SK-N-MC (cell line): Measurements from ENCODE around the gene FGF1.
A peak's percentile ranks its signal among the peaks of the same experiment; 100 is the strongest.

Source experiments
- DNase-seq: peaks from one replicate; pipeline ENCODE4 v3.0.0-alpha.2; 2011; ENCODE audit warnings: low read depth, low spot score
- H3K27ac ChIP-seq: fragments of 200-600 bp; sonication (generic); 2 replicates; pipeline ENCODE4 v1.5.1; 2016; ENCODE audit warnings: mixed run types
- H3K36me3 ChIP-seq: fragments of 200-600 bp; sonication (generic); 2 replicates; pipeline ENCODE4 v1.6.1; 2017; ENCODE audit warnings: antibody characterized with exemption, low read length, mixed read lengths; ENCODE audit not compliant: insufficient read depth
- H3K4me3 ChIP-seq: fragments of 200-600 bp; sonication (generic); 2 replicates; pipeline ENCODE4 v1.5.1; 2016
- H3K9ac ChIP-seq: fragments of 200-600 bp; sonication (generic); 2 replicates; pipeline ENCODE4 v1.8.0; 2017; ENCODE audit warnings: mixed run types, mixed read lengths; ENCODE audit not compliant: insufficient read length
- H3K9me3 ChIP-seq: fragments of 200-600 bp; sonication (generic); 2 replicates; pipeline ENCODE4 v1.6.1; 2017; ENCODE audit warnings: low read depth, mild to moderate bottlenecking, antibody characterized with exemption, low read length, moderate library complexity, mixed read lengths
- EZH2 ChIP-seq: fragments of 200-600 bp; sonication (generic); IDR thresholded peaks from one replicate; pipeline ENCODE4 v1.6.1; 2017; ENCODE audit warnings: antibody characterized with exemption
- FOXP2 ChIP-seq: optimal IDR thresholded peaks from 2 replicates; pipeline ENCODE3; 2011; ENCODE audit warnings: mild to moderate bottlenecking, moderate library complexity; ENCODE audit not compliant: insufficient read depth; ENCODE audit errors: extremely low read length, control extremely low read depth
- POLR2AphosphoS5 ChIP-seq: IDR thresholded peaks from 2 replicates; pipeline ENCODE4 v1.6.1; 2012; ENCODE audit warnings: mild to moderate bottlenecking, low read depth, low read length, borderline replicate concordance

FGF1 gene

GRCh38 chr5:142719836-142720370 is 34.0 kb upstream of the FGF1 start:
- no peak overlapping the region for H3K27ac ChIP-seq

GRCh38 chr5:142717582-142718215 is 31.8 kb upstream of the FGF1 start:
- TF ChIP-seq EZH2 (no peak), FOXP2 (no peak), POLR2AphosphoS5 (no peak)
- no peak overlapping the region for H3K4me3 ChIP-seq
- no peak for DNase-seq
- H3K27ac ChIP-seq = no peak overlapping the region
- H3K9me3 ChIP-seq = no peaks in the 10 kb centered on the region
- H3K9ac ChIP-seq = no peak overlapping the region
- H3K36me3 ChIP-seq = no peaks in the 10 kb centered on the region

More at GRCh38 chr5:142719836-142720370, 34.0 kb upstream of the FGF1 start:
- no peak for DNase-seq
- H3K9me3 ChIP-seq = no peaks in the 10 kb centered on the region
- no peak overlapping the region for H3K9ac ChIP-seq
- no peak for TF ChIP-seq FOXP2
- TF ChIP-seq POLR2AphosphoS5 = no peak
- TF ChIP-seq EZH2 = no peak
- H3K4me3 ChIP-seq = no peak overlapping the region
- H3K36me3 ChIP-seq = no peaks in the 10 kb centered on the region

- no peak for TF ChIP-seq FOXP2
- TF ChIP-seq POLR2AphosphoS5 = no peak
- TF ChIP-seq EZH2 = no peak
- Histone ChIP-seq H3K27ac (no peak overlapping the region), H3K9me3 (no peaks in the 10 kb centered on the region), H3K4me3 (no peak overlapping the region), H3K9ac (no peak overlapping the region), H3K36me3 (no peaks in the 10 kb centered on the region)
- no peak for DNase-seq
These were observed 31.1 kb upstream of the FGF1 start for GRCh38 chr5:142716963-142717362.

- no peak for DNase-seq
- H3K36me3 ChIP-seq = no peaks in the 10 kb centered on the region
- H3K9ac ChIP-seq = no peak overlapping the region
- no peak for TF ChIP-seq POLR2AphosphoS5
- TF ChIP-seq FOXP2 = no peak
- no peak for TF ChIP-seq EZH2
- H3K4me3 ChIP-seq = no peak overlapping the region
- no peaks in the 10 kb centered on the region for H3K9me3 ChIP-seq
- no peak overlapping the region for H3K27ac ChIP-seq
These were observed 29.4 kb upstream of the FGF1 start for GRCh38 chr5:142715291-142715690.

- Histone ChIP-seq H3K4me3 (peak overlapping the region; percentile 91), H3K9me3 (no peaks in the 10 kb centered on the region), H3K27ac (no peak overlapping the region), H3K9ac (peak overlapping the region; percentile 79), H3K36me3 (no peaks in the 10 kb centered on the region)
- peak; percentile 64 for DNase-seq
- TF ChIP-seq POLR2AphosphoS5 = no peak
- TF ChIP-seq FOXP2 = no peak
- no peak for TF ChIP-seq EZH2
These were observed 27.3 kb upstream of the FGF1 start for GRCh38 chr5:142713121-142713706.

GRCh38 chr5:142703153-142703552 is 17.3 kb upstream of the FGF1 start:
- no peak for DNase-seq
- H3K9me3 ChIP-seq = no peaks in the 10 kb centered on the region
- H3K36me3 ChIP-seq = no peaks in the 10 kb centered on the region
- H3K4me3 ChIP-seq = no peak overlapping the region
- no peak overlapping the region for H3K9ac ChIP-seq
- TF ChIP-seq EZH2 = no peak
- TF ChIP-seq FOXP2 = no peak
- TF ChIP-seq POLR2AphosphoS5 = no peak
- H3K27ac ChIP-seq = no peak overlapping the region

- TF ChIP-seq EZH2 (no peak), POLR2AphosphoS5 (no peak), FOXP2 (no peak)
- no peaks in the 10 kb centered on the region for H3K36me3 ChIP-seq
- H3K27ac ChIP-seq = no peak overlapping the region
- H3K9me3 ChIP-seq = no peaks in the 10 kb centered on the region
- no peak overlapping the region for H3K4me3 ChIP-seq
- no peak overlapping the region for H3K9ac ChIP-seq
- no peak for DNase-seq
These were observed 15.9 kb upstream of the FGF1 start for GRCh38 chr5:142701673-142702311.

GRCh38 chr5:142700566-142700965 is 14.7 kb upstream of the FGF1 start:
- TF ChIP-seq FOXP2 (no peak), EZH2 (no peak), POLR2AphosphoS5 (no peak)
- Histone ChIP-seq H3K4me3 (no peak overlapping the region), H3K27ac (no peak overlapping the region), H3K9ac (no peak overlapping the region), H3K9me3 (no peaks in the 10 kb centered on the region), H3K36me3 (no peaks in the 10 kb centered on the region)
- DNase-seq = no peak

GRCh38 chr5:142699184-142699720 is 13.4 kb upstream of the FGF1 start:
- peak; percentile 67 for DNase-seq
- Histone ChIP-seq H3K27ac (no peak overlapping the region), H3K36me3 (no peaks in the 10 kb centered on the region), H3K9me3 (no peaks in the 10 kb centered on the region), H3K9ac (no peak overlapping the region), H3K4me3 (no peak overlapping the region)
- TF ChIP-seq EZH2 (no peak), FOXP2 (no peak), POLR2AphosphoS5 (no peak)
